HG02870 (cell line): Measurements from ENCODE around the gene GRK6.
"Not testable (repeated sequence)": the region's sequence is repeated elsewhere in the genome, so short reads cannot be mapped to it uniquely, and the experiment has no call there.

Experiments used
- ATAC-seq: cut with Tn5 transposase; IDR thresholded peaks from one replicate; pipeline ENCODE4 v1.9.1; 2021; ENCODE audit warnings: mild to moderate bottlenecking, moderate library complexity; ENCODE audit not compliant: unreplicated experiment

Gene GRK6

DNA sequence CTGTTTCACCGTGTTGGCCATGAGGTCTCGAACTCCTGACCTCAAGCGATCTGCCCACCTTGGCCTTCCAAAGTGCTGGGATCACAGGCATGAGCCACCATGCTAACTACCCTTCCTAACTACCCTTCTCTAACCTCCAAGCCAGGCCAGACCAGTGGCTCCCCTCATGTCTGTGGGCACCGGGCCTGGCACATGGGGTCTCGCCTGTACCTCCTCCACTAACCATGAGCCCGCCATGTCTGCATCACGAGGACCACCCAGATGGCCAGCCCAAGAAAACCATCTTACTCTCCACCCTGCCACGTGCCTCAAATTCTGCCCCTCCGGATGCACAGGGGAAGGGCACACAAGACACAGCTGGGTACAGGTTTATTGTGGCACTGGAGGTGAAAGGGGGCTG, 56.6 kb downstream of the GRK6 start:
- ATAC-seq, result no peak

DNA sequence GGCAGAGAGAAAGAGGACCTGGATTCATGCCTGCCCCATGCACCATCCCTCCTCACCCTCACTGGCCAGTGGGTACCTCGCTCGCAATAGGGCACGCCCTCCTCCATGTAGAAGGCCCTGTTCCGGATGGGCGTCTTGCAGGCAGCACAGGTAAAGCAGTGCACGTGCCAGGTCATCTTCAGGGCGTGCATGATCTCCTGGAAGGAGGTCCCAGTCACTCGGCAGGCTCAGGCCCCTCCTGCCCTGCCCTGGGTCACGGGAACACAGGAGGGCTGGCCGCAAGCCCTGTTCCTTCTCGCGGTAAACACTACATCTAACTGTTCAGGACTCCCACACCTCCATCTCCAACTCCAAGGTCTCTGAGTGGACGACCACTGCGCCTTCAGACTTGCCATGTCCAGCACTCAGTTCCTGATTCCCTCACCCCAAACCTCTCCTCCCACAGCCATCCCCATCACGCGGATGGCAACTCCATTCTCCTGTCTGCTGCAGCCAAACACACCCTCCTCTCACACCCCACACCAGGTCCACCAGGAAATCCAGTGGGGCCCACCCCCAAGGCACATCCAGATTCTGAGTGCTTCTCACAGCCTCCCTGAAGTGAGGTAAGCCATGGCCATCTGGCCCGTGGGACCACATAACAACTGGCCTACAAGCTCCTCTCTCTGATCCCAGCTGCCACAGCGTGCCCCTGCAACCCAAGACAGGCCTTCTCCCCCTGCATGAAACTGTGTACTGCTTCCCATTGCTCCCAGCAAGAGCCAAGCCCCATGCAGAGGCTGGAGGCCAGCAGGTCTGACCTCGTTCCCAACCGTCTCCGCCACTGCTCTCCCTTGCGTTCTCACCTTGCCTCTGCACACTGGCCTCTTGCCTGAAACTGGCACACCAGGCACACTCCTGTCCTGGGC, 57.8 kb downstream of the GRK6 start:
- ATAC-seq, result no peak

GRCh38 chr5:177484902-177485549, 58.5 kb downstream of the GRK6 start:
- ATAC-seq, result no peak

DNA sequence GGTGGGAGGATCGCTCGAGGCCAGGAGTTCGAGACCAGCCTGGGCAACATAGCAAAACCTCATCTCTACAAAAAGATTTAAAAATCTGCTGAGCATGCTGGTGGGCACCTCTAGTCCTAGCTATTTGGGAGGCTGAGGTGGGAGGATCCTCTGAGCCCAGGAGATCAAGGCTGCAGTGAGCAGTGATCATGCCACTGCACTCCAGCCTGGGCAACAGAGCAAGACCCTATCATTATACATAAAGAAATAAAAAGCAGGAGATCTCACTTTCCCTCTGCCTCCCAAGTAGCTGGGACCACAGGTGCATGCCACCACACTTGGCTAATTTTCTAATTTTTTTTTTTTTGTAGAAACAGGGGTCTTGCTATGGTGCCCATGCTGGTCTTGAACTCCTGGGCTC, 59.3 kb downstream of the GRK6 start:
- not testable (repeated sequence) for ATAC-seq

DNA sequence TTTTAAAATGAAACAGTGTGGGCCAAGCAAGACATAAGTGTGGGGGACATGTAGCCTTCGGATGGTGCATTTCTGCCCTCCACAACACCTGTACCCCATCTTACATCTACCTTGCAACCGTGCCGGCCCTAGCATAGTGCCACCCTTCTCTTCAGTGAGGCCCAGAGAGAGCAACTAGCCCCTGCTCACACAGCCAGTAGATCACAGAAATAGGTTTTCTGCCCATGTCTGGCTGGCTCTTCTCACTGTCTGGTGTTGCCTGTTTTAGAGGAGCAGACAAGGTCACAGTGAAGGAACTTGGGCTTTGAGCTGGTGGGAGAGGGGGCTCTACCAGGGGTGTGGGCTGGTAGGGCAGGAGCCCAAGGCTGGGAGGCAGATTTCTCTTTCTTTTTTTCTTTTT, 59.8 kb downstream of the GRK6 start:
- ATAC-seq, result no peak

DNA sequence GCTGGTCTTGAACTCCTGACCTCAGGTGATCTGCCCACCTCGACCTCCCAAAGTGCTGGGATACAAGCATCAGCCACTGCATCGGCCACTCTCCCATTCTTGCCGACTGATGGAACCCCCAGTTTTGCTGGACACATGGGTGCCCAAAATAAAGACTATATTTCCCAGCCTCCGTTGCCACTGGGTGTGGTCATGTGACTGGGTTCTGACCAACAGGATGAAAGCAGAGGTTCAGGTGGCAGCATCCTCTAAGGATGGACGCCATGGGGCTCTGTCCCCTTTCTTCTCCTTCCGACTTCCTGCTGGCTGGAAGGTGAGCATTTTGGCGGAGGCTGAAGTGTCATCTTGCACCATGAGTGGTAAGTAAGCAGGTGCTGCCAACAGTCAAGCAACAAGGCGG, 60.7 kb downstream of the GRK6 start:
- no peak for ATAC-seq

- ATAC-seq, result no peak
Measured at GRCh38 chr5:177487975-177488374, 61.5 kb downstream of the GRK6 start.

- no peak for ATAC-seq
Measured at GRCh38 chr5:177489119-177489716, 62.7 kb downstream of the GRK6 start.

GRCh38 chr5:177490311-177490991, 64.0 kb downstream of the GRK6 start:
- ATAC-seq, result no peak

- ATAC-seq, result no peak
Measured at GRCh38 chr5:177490992-177491391, 64.5 kb downstream of the GRK6 start.

DNA sequence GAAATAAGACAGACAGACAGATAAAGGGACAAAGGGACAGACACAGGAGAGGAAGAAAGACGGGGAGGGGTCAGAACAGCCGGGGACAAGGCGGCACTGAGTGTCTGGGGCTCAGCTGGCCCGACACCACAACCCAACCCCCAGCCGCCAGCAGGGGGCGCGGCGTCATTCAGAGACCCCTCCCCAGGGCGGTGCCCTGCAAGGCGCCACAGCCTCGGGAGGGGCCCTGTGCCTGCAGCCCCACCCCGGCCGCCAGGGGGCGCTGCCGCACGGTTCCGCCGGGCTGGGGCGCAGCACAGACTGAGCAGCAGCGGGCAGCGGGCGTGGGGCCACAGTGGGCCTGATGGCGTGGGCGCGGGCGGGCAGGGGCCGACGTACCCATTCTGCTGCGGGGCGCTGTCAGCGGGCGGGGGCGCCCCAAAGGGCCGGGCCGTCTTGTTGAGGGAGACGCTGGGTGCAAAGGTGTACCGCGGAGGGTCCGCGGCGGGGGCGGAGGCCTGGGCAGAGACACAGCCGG, 65.0 kb downstream of the GRK6 start:
- no peak for ATAC-seq

GRCh38 chr5:177491983-177492746, 65.7 kb downstream of the GRK6 start:
- ATAC-seq, result no peak
